Activated T-cell treated with anti-CD3 and anti-CD28 coated beads for 24 hours (primary cell): ENCODE results near the gene CDC42BPA.

Experiments
- DNase-seq: peaks from one replicate; pipeline ENCODE4 v3.0.0-alpha.2; 2020; ENCODE audit warnings: low read depth

CDC42BPA gene

GRCh38 chr1:227333423-227333822, 15.1 kb upstream of the CDC42BPA start:
- no peak for DNase-seq

- DNase-seq = no peak
Measured at GRCh38 chr1:227330279-227331076, 12.2 kb upstream of the CDC42BPA start.

GRCh38 chr1:227328405-227329019, 10.2 kb upstream of the CDC42BPA start:
- no peak for DNase-seq

GRCh38 chr1:227325156-227325555, 6.9 kb upstream of the CDC42BPA start:
- DNase-seq = no peak

GRCh38 chr1:227323967-227324268, 5.6 kb upstream of the CDC42BPA start:
- DNase-seq = no peak

GRCh38 chr1:227323171-227323966, 5.1 kb upstream of the CDC42BPA start:
- DNase-seq = no peak

GRCh38 chr1:227322376-227322775, 4.1 kb upstream of the CDC42BPA start:
- DNase-seq = no peak

GRCh38 chr1:227321035-227321434, 2.7 kb upstream of the CDC42BPA start:
- DNase-seq = no peak

- DNase-seq = no peak
Measured at GRCh38 chr1:227320476-227320875, 2.2 kb upstream of the CDC42BPA start.

- no peak for DNase-seq
Measured at GRCh38 chr1:227318853-227319607, 738 bp upstream of the CDC42BPA start.

- DNase-seq = no peak
Measured at GRCh38 chr1:227317523-227318015, 723 bp downstream of the CDC42BPA start.

GRCh38 chr1:227317011-227317451, 1.3 kb downstream of the CDC42BPA start:
- no peak for DNase-seq

GRCh38 chr1:227316456-227316855, 1.8 kb downstream of the CDC42BPA start:
- DNase-seq = no peak

GRCh38 chr1:227315629-227316346, 2.5 kb downstream of the CDC42BPA start:
- no peak for DNase-seq

GRCh38 chr1:227314014-227314848, 4.1 kb downstream of the CDC42BPA start:
- no peak for DNase-seq

- no peak for DNase-seq
Measured at GRCh38 chr1:227312361-227313025, 5.8 kb downstream of the CDC42BPA start.

- DNase-seq = no peak
Measured at GRCh38 chr1:227311389-227312001, 6.8 kb downstream of the CDC42BPA start.

- no peak for DNase-seq
Measured at GRCh38 chr1:227308367-227309336, 9.6 kb downstream of the CDC42BPA start.
